Panc1 (cell line): ENCODE data around the gene FAM83C.

Experiments
- CTCF ChIP-seq: fragments of 450-650 bp; IDR thresholded peaks from 2 replicates; pipeline ENCODE4 v1.5.1; 2017; ENCODE audit warnings: mild to moderate bottlenecking
- POLR2AphosphoS5 ChIP-seq: IDR thresholded peaks from 2 replicates; pipeline ENCODE4 v1.6.1; 2012; ENCODE audit warnings: mild to moderate bottlenecking, low read depth, low read length, moderate library complexity
- REST ChIP-seq, 2 experiments: IDR thresholded peaks; 2 replicates each; pipeline ENCODE4 v1.6.1; 2011 to 2012; ENCODE audit warnings: low read depth in 2 of 2, control low read depth in 1 of 2, low read length in 1 of 2, mild to moderate bottlenecking in 1 of 2, moderate library complexity in 1 of 2; ENCODE audit not compliant: insufficient read depth in 1 of 2
- SIN3A ChIP-seq: IDR thresholded peaks from 2 replicates; pipeline ENCODE4 v1.6.1; 2012; ENCODE audit warnings: low read depth, mild to moderate bottlenecking, low read length, moderate library complexity, borderline replicate concordance; ENCODE audit not compliant: insufficient read depth

GRCh38 chr20:35327074-35327976, 35.1 kb upstream of the FAM83C start:
- TF ChIP-seq REST (IDR thresholded peaks at IDR 0.05; ENCODE audit: insufficient read depth in 1 of 2, low read depth in 2 of 2, low read length in 1 of 2): no peak
- TF ChIP-seq SIN3A: no peak
- no peak for TF ChIP-seq CTCF
- TF ChIP-seq POLR2AphosphoS5: no peak
